Ovary (tissue), 3 donors: Measurements from ENCODE around the gene CDK5RAP3.

Experiments
- CTCF ChIP-seq, 3 donors: fragments of 450-650 bp in 2 of 3; fragments of 200-600 bp in 1 of 3; IDR thresholded peaks; one replicate each; pipeline versions ENCODE4 v1.5.1 to v1.8.0; 2016 to 2022; ENCODE audit warnings: antibody characterized with exemption in 3 of 3, mild to moderate bottlenecking in 1 of 3
- EP300 ChIP-seq: sonication (generic); formaldehyde crosslinking; IDR thresholded peaks from one replicate; pipeline ENCODE4 v1.6.1; 2017; ENCODE audit warnings: antibody characterized with exemption
- POLR2A ChIP-seq: fragments of 450-650 bp; IDR thresholded peaks from one replicate; pipeline ENCODE4 v1.6.1; 2017; ENCODE audit warnings: antibody characterized with exemption, mild to moderate bottlenecking, moderate library complexity
- donor health status: DM: no; HTN: no; CAD: no.

GRCh38 chr17:47993031-47993564 is 22.2 kb downstream of the CDK5RAP3 start:
- TF ChIP-seq CTCF (IDR thresholded peaks at IDR 0.05) (no peak), POLR2A (no peak), EP300 (no peak)
